Tibial nerve (tissue), 3 donors: ENCODE results near the gene DDX23.

Experiments
- CTCF ChIP-seq, 5 experiments: fragments of 200-600 bp in 3 of 5; fragments of 450-650 bp in 2 of 5; sonication (generic) in 3 of 5; IDR thresholded peaks; one replicate each; pipeline ENCODE4 v1.5.1; 2016 to 2019; ENCODE audit warnings: antibody characterized with exemption in 5 of 5, mild to moderate bottlenecking in 3 of 5, moderate library complexity in 2 of 5
- POLR2A ChIP-seq, 2 donors: fragments of 450-650 bp; IDR thresholded peaks; one replicate each; pipeline ENCODE4 v1.6.1; 2017; ENCODE audit warnings: antibody characterized with exemption in 2 of 2, mild to moderate bottlenecking in 2 of 2, moderate library complexity in 2 of 2

DNA sequence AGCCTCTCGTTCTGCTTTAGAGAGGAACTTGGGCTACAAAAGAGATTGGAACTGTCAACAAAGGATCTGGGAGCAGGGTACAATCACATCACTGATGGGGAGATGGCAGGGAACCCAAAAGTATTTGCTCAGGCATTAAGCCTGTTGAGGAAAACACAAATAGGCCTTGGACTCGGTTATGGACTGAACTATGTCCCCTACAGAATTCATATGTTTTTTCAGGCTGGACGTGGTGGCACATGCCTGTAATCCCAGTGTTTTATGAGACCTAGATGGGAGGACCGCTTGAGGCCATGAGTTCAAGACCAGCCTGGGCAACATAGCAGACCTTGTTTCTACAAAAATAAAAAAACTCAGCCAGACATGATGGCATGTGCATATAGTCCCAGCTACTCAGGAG, 13.9 kb downstream of the DDX23 start:
- TF ChIP-seq CTCF (IDR thresholded peaks at IDR 0.05), result no peak
- no peak for TF ChIP-seq POLR2A (IDR thresholded peaks at IDR 0.05)
